Neuron (in vitro differentiated cells): ENCODE data around the gene SLC7A9.
A peak's percentile ranks its signal among the peaks of the same experiment; 100 is the strongest.

ENCODE experiments used
- H2AFZ ChIP-seq: one replicate; pipeline ENCODE4 v1.6.1; 2013; ENCODE audit warnings: low read depth, mild to moderate bottlenecking, inconsistent platforms, low read length, moderate library complexity
- H3K27me3 ChIP-seq: one replicate; pipeline ENCODE4 v1.6.1; 2013; ENCODE audit warnings: low read length; ENCODE audit not compliant: insufficient read depth
- H3K36me3 ChIP-seq: one replicate; pipeline ENCODE4 v1.6.1; 2013; ENCODE audit warnings: low read length; ENCODE audit not compliant: insufficient read depth
- H3K4me1 ChIP-seq: one replicate; pipeline ENCODE4 v1.6.1; 2013; ENCODE audit warnings: low read length; ENCODE audit not compliant: insufficient read depth
- H3K4me3 ChIP-seq: 2 replicates; pipeline ENCODE4 v1.5.1; 2013; ENCODE audit warnings: mild to moderate bottlenecking, low read length, moderate library complexity
- H3K9me3 ChIP-seq: one replicate; pipeline ENCODE4 v1.6.1; 2013; ENCODE audit warnings: low read length

Gene SLC7A9

GRCh38 chr19:32824916-32825608, 44.5 kb downstream of the SLC7A9 start:
- H3K4me3 ChIP-seq: peak overlapping the region; percentile 3

GRCh38 chr19:32824191-32824751, 45.3 kb downstream of the SLC7A9 start:
- H3K4me1 ChIP-seq: peaks cover 15% of the 10 kb centered on the region
- H3K9me3 ChIP-seq: no peaks in the 10 kb centered on the region
- no peaks in the 10 kb centered on the region for H3K36me3 ChIP-seq
- peak overlapping the region; percentile 0 for H3K4me3 ChIP-seq
- H2AFZ ChIP-seq: peak overlapping the region; percentile 52
- H3K27me3 ChIP-seq: no peaks in the 10 kb centered on the region

More at GRCh38 chr19:32824916-32825608, 44.5 kb downstream of the SLC7A9 start:
- Histone ChIP-seq H3K9me3 (no peaks in the 10 kb centered on the region), H3K4me1 (peaks cover 15% of the 10 kb centered on the region), H2AFZ (peak overlapping the region; percentile 52), H3K36me3 (no peaks in the 10 kb centered on the region), H3K27me3 (no peaks in the 10 kb centered on the region)

GRCh38 chr19:32823747-32824102, 45.8 kb downstream of the SLC7A9 start:
- Histone ChIP-seq H3K36me3 (no peaks in the 10 kb centered on the region), H3K4me1 (peaks cover 15% of the 10 kb centered on the region), H3K9me3 (no peaks in the 10 kb centered on the region), H3K4me3 (no peak overlapping the region), H2AFZ (no peak overlapping the region), H3K27me3 (no peaks in the 10 kb centered on the region)

GRCh38 chr19:32822916-32823746, 46.4 kb downstream of the SLC7A9 start:
- H2AFZ ChIP-seq: no peak overlapping the region
- H3K4me1 ChIP-seq: peaks cover 15% of the 10 kb centered on the region
- H3K4me3 ChIP-seq: no peak overlapping the region
- no peaks in the 10 kb centered on the region for H3K9me3 ChIP-seq
- no peaks in the 10 kb centered on the region for H3K27me3 ChIP-seq
- H3K36me3 ChIP-seq: no peaks in the 10 kb centered on the region

- no peak overlapping the region for H2AFZ ChIP-seq
- peaks cover 9% of the 10 kb centered on the region for H3K4me1 ChIP-seq
- no peaks in the 10 kb centered on the region for H3K9me3 ChIP-seq
- no peak overlapping the region for H3K4me3 ChIP-seq
- H3K36me3 ChIP-seq: no peaks in the 10 kb centered on the region
- no peaks in the 10 kb centered on the region for H3K27me3 ChIP-seq
These were observed 49.9 kb downstream of the SLC7A9 start for GRCh38 chr19:32819419-32820400.

- H3K36me3 ChIP-seq: no peaks in the 10 kb centered on the region
- H3K9me3 ChIP-seq: no peaks in the 10 kb centered on the region
- no peak overlapping the region for H3K4me3 ChIP-seq
- H2AFZ ChIP-seq: no peak overlapping the region
- no peaks in the 10 kb centered on the region for H3K27me3 ChIP-seq
- peaks cover 2% of the 10 kb centered on the region for H3K4me1 ChIP-seq
These were observed 51.0 kb downstream of the SLC7A9 start for GRCh38 chr19:32818536-32818935.

GRCh38 chr19:32817569-32818476, 51.7 kb downstream of the SLC7A9 start:
- Histone ChIP-seq H3K9me3 (no peaks in the 10 kb centered on the region), H2AFZ (no peak overlapping the region), H3K27me3 (no peaks in the 10 kb centered on the region), H3K4me3 (no peak overlapping the region), H3K4me1 (peaks cover 2% of the 10 kb centered on the region), H3K36me3 (no peaks in the 10 kb centered on the region)

- Histone ChIP-seq H3K4me3 (no peak overlapping the region), H2AFZ (no peak overlapping the region), H3K27me3 (no peaks in the 10 kb centered on the region), H3K4me1 (peaks cover 2% of the 10 kb centered on the region), H3K36me3 (no peaks in the 10 kb centered on the region), H3K9me3 (no peaks in the 10 kb centered on the region)
These were observed 52.9 kb downstream of the SLC7A9 start for GRCh38 chr19:32816555-32817099.

- Histone ChIP-seq H2AFZ (no peak overlapping the region), H3K4me3 (no peak overlapping the region), H3K27me3 (peaks cover 2% of the 10 kb centered on the region), H3K4me1 (peaks cover 2% of the 10 kb centered on the region), H3K9me3 (no peaks in the 10 kb centered on the region), H3K36me3 (no peaks in the 10 kb centered on the region)
These were observed 54.9 kb downstream of the SLC7A9 start for GRCh38 chr19:32814624-32815023.

GRCh38 chr19:32813862-32814425, 55.6 kb downstream of the SLC7A9 start:
- H2AFZ ChIP-seq: no peak overlapping the region
- H3K4me1 ChIP-seq: peaks cover 2% of the 10 kb centered on the region
- H3K36me3 ChIP-seq: no peaks in the 10 kb centered on the region
- H3K9me3 ChIP-seq: no peaks in the 10 kb centered on the region
- peaks cover 9% of the 10 kb centered on the region for H3K27me3 ChIP-seq
- no peak overlapping the region for H3K4me3 ChIP-seq

GRCh38 chr19:32812571-32812970, 57.0 kb downstream of the SLC7A9 start:
- Histone ChIP-seq H3K4me3 (no peak overlapping the region), H3K9me3 (no peaks in the 10 kb centered on the region), H3K4me1 (peaks cover 2% of the 10 kb centered on the region), H3K27me3 (peaks cover 9% of the 10 kb centered on the region), H2AFZ (no peak overlapping the region), H3K36me3 (no peaks in the 10 kb centered on the region)
